Measurements from ENCODE around the gene SLC16A11.

SLC16A11 gene

DNA sequence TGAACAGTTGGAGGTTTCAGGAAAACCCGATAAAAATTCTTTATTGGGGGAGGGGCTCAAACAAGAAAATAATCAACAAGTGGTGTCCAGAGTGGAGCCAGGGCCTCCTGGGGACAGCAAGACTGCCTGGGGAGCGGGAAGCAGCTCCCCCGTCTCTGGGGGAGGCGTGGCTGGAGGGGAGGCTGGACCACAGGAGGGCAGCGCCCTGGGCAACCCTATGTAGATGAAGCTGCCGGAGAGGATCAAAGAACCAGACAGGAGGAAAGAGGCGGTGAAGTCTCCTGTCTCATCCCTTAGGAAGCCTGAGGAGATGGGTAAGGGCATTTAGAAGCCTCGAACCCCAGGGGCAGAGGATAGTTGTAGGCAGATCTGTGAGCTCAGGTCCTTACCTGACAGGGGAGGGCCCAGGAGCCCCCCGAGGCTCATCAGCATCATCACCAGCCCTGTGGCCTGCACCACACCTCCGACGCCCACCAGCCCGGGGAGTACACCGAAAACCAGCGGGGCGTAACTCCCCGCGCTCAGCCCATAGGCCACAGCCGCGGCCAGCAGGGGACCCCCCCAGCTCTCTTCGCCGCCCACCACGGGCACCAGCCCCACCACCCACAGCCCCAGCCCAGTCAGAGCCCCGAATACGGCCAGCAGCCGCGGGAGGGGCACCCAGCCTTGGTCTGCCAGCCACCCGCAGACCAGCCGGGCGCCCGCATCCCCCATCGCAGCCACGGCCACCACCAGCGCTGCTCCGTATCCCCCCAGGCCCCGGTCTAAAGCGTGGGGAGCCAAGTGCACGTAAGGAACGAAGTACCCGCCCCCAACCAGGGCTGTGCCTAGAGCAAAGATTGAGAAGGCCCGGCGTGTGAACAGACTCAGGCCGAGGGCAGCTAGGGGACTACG lies 2.0 kb downstream of the SLC16A11 start:
- 0 out of 2 replicates have a peak, but pooled peaks cover 10% of the 10 kb centered on the region for H3K4me1 ChIP-seq (ENCODE audit: low read length)

GRCh38 chr17:7039832-7040231 lies 4.1 kb downstream of the SLC16A11 start:
- Histone ChIP-seq H4K20me1 (ENCODE audit: insufficient read depth, low read length) (no peaks in the 10 kb centered on the region), H3K4me3 (ENCODE audit: low read length) (no peak overlapping the region), H3K4me2 (ENCODE audit: low read depth, low read length) (no peak overlapping the region), H3K9me3 (replicated peaks; ENCODE audit: insufficient read depth, low read length) (no peaks in the 10 kb centered on the region), H3K79me2 (ENCODE audit: low read length) (peaks cover 12% of the 10 kb centered on the region; the same call in 1 of the 2 replicates), H3K9me2 (replicated peaks; ENCODE audit: insufficient read depth, low read length) (no peaks in the 10 kb centered on the region), H3K36me3 (replicated peaks; ENCODE audit: insufficient read depth, low read length) (no peaks in the 10 kb centered on the region), H3K27ac (ENCODE audit: low read length) (no peak overlapping the region), H2AFZ (ENCODE audit: low read length) (no peak overlapping the region), H3F3A (ENCODE audit: insufficient read depth, low read length) (peaks cover 3% of the 10 kb centered on the region; the same call in 1 of the 2 replicates), H3K27me3 (replicated peaks; ENCODE audit: insufficient read depth, low read length) (peaks cover 37% of the 10 kb centered on the region), H3K4me1 (ENCODE audit: low read length) (peaks cover 12% of the 10 kb centered on the region; the same call in 1 of the 2 replicates), H3K9ac (ENCODE audit: low read length) (no peak overlapping the region)
- no peak for DNase-seq
- TF ChIP-seq CTCF (IDR thresholded peaks at IDR 0.05; ENCODE audit: low read length) (no peak), EZH2phosphoT487 (IDR thresholded peaks at IDR 0.05; ENCODE audit: low read length) (no peak), EZH2 (optimal IDR thresholded peaks at IDR 0.05; ENCODE audit: low read depth, low read length) (no peak)

More for the DNA sequence above, 2.0 kb downstream of the SLC16A11 start:
- H3K27ac ChIP-seq (ENCODE audit: low read length), result no peak overlapping the region
- no peaks in the 10 kb centered on the region for H4K20me1 ChIP-seq (ENCODE audit: insufficient read depth, low read length)
- H3K9me2 ChIP-seq (replicated peaks; ENCODE audit: insufficient read depth, low read length), result no peaks in the 10 kb centered on the region
- TF ChIP-seq EZH2phosphoT487 (IDR thresholded peaks at IDR 0.05; ENCODE audit: low read length) (no peak), EZH2 (optimal IDR thresholded peaks at IDR 0.05; ENCODE audit: low read depth, low read length) (no peak), CTCF (IDR thresholded peaks at IDR 0.05; ENCODE audit: low read length) (no peak)
- peaks cover 45% of the 10 kb centered on the region for H3K27me3 ChIP-seq (replicated peaks; ENCODE audit: insufficient read depth, low read length)
- no peak overlapping the region for H3K4me2 ChIP-seq (ENCODE audit: low read depth, low read length)
- H3K36me3 ChIP-seq (replicated peaks; ENCODE audit: insufficient read depth, low read length), result no peaks in the 10 kb centered on the region
- H3K79me2 ChIP-seq (ENCODE audit: low read length), result no peaks in the 10 kb centered on the region
- H3F3A ChIP-seq (ENCODE audit: insufficient read depth, low read length), result peaks cover 9% of the 10 kb centered on the region; the same call in 1 of the 2 replicates
- H3K9ac ChIP-seq (ENCODE audit: low read length), result no peak overlapping the region
- peak; percentile 1 for DNase-seq
- no peak overlapping the region for H2AFZ ChIP-seq (ENCODE audit: low read length)
- H3K9me3 ChIP-seq (replicated peaks; ENCODE audit: insufficient read depth, low read length), result no peaks in the 10 kb centered on the region
- no peak overlapping the region for H3K4me3 ChIP-seq (ENCODE audit: low read length)

DNA sequence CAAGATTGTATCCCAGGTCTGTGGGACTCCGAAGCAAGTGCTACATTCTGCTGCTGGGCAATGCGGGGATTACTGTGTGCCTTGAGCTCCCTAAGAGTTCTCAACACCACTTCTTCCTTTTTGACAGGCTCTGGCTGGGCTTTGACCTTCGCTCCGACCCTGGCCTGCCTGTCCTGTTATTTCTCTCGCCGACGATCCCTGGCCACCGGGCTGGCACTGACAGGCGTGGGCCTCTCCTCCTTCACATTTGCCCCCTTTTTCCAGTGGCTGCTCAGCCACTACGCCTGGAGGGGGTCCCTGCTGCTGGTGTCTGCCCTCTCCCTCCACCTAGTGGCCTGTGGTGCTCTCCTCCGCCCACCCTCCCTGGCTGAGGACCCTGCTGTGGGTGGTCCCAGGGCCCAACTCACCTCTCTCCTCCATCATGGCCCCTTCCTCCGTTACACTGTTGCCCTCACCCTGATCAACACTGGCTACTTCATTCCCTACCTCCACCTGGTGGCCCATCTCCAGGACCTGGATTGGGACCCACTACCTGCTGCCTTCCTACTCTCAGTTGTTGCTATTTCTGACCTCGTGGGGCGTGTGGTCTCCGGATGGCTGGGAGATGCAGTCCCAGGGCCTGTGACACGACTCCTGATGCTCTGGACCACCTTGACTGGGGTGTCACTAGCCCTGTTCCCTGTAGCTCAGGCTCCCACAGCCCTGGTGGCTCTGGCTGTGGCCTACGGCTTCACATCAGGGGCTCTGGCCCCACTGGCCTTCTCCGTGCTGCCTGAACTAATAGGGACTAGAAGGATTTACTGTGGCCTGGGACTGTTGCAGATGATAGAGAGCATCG lies 5.6 kb downstream of the SLC16A11 start:
- peaks cover 4% of the 10 kb centered on the region; the same call in 1 of the 2 replicates for H3F3A ChIP-seq (ENCODE audit: insufficient read depth, low read length)
- H3K4me1 ChIP-seq (ENCODE audit: low read length), result peaks cover 14% of the 10 kb centered on the region; the same call in 1 of the 2 replicates
- peaks cover 13% of the 10 kb centered on the region; the same call in 1 of the 2 replicates for H3K79me2 ChIP-seq (ENCODE audit: low read length)
- no peak overlapping the region for H2AFZ ChIP-seq (ENCODE audit: low read length)
- H3K36me3 ChIP-seq (replicated peaks; ENCODE audit: insufficient read depth, low read length), result no peaks in the 10 kb centered on the region
- no peaks in the 10 kb centered on the region for H3K9me3 ChIP-seq (replicated peaks; ENCODE audit: insufficient read depth, low read length)
- H3K4me2 ChIP-seq (ENCODE audit: low read depth, low read length), result no peak overlapping the region
- DNase-seq, result no peak
- H3K27me3 ChIP-seq (replicated peaks; ENCODE audit: insufficient read depth, low read length), result peaks cover 22% of the 10 kb centered on the region
- no peak overlapping the region for H3K4me3 ChIP-seq (ENCODE audit: low read length)
- H3K9me2 ChIP-seq (replicated peaks; ENCODE audit: insufficient read depth, low read length), result no peaks in the 10 kb centered on the region
- no peak overlapping the region for H3K9ac ChIP-seq (ENCODE audit: low read length)
- no peak for TF ChIP-seq EZH2 (optimal IDR thresholded peaks at IDR 0.05; ENCODE audit: low read depth, low read length)
- no peak for TF ChIP-seq EZH2phosphoT487 (IDR thresholded peaks at IDR 0.05; ENCODE audit: low read length)
- no peak for TF ChIP-seq CTCF (IDR thresholded peaks at IDR 0.05; ENCODE audit: low read length)
- H4K20me1 ChIP-seq (ENCODE audit: insufficient read depth, low read length), result no peaks in the 10 kb centered on the region
- no peak overlapping the region for H3K27ac ChIP-seq (ENCODE audit: low read length)
